GM10847 (cell line): Measurements from ENCODE around the gene PTGDS.

ENCODE experiments used
- POLR2A ChIP-seq: IDR thresholded peaks from 2 replicates; pipeline ENCODE4 v1.6.1; 2011; ENCODE audit not compliant: insufficient read length; ENCODE audit errors: extremely low read depth

Gene PTGDS

DNA sequence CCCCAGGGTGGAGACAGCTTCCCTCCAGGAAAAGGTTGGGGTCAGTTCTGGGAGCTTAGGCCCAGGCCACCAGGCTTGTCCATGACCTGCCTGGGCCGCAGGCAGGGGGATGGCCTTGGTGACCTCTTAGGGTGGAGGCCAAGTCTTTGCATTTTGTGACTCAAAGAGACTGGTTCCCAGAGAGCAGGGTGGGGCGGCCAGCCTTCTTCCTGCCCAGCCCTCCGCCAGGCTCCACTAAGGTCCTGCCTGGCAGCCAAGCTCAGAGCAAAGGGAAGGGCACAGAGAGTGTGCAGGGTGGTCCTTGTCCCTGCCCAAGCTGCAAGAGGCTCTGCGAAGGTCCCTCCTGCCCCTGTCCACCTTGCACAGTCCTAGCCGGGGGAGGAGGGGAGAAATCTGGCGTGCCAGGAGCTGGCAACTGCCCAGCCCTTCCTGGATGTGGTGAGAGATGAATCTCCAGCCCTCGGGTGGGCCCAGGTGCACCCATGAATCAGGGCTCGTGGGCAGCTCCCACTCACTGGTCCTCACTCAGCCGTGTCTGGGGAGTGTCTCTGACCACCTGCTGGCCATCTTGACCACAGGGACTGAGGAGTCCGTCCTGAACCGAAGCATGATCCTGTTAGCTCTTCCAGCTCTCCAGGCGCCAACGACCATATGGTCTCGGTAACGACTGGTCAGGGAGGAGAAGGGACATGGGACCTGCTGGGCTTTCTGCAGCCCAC is 2.3 kb upstream of the PTGDS start:
- TF ChIP-seq POLR2A = no peak

DNA sequence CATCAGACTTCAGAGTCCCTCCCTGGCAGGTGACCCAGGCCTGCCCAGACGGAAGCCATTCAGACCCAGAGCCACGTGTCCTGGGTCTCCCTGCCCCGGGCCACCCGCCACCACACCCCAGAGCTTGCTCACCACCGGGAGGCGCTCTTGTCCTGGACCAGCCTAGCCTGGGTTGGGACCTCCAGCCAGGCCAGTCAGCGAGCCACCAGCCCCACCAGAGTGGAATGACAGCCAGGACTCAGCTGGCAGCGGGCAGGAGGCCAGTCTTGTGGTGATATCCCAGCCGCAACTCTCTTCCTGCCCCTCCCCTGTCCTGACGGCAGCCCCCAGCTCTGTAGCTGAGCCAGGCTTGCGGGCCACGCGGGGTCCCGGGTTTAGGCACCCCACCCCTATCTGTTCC is 1.7 kb upstream of the PTGDS start:
- no peak for TF ChIP-seq POLR2A

DNA sequence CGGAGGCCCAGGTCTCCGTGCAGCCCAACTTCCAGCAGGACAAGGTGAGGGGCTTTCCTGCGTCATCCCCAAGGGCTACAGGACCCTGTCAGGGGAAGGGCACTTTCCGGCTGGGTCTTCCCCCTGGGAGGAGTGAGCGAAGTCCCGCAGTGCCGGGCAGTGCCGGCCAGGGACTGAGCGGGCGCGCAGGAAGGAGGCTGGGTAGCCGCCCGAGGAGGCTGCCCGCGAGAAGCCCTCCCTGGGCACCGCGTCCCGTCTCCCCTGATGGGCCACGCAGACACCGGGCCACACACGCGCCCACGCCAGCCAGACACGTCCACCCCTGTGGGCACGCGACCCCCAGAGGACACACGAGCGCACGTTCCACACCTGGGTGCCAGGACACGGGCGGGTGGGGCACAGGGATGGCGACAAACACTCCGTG is 357 bp downstream of the PTGDS start:
- TF ChIP-seq POLR2A = no peak

DNA sequence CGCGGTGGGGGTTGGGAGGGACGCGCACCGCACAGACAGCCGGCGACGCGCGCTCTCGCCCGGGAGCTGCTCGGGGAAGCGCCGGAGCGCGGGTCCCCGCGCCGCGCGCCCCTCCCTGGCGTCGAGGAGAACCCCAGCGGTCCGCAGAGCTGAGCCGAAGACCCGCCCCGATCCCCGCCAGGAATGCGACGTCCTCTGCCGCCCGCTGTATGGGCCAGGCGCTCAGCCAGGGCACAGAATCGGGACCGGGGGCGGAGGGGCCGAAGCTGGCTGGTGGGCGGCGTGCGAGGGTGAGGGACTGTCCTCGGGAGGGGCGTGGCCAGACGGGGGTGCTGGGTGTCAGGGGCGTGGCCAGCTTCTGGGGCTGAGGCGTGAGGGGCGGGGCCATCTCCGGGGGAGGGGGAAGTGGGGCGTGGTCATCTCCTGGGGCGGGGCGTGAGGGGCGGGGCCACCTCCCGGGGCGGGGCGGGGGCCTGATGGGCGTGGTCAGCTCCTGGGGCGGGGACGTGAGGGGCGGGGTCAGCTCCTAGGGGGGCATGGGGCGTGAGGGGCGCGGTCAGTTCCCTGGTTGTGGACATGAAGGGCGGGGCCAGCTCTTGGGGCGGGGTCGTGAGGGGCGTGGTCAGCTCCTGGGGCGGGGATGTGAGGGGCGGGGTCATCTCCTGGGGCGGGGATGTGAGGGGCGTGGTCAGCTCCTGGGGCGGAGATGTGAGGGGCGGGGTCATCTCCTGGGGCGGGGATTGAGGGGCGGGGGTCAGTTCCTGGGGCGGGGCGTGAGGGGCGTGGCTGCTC is 965 bp downstream of the PTGDS start:
- TF ChIP-seq POLR2A = no peak

DNA sequence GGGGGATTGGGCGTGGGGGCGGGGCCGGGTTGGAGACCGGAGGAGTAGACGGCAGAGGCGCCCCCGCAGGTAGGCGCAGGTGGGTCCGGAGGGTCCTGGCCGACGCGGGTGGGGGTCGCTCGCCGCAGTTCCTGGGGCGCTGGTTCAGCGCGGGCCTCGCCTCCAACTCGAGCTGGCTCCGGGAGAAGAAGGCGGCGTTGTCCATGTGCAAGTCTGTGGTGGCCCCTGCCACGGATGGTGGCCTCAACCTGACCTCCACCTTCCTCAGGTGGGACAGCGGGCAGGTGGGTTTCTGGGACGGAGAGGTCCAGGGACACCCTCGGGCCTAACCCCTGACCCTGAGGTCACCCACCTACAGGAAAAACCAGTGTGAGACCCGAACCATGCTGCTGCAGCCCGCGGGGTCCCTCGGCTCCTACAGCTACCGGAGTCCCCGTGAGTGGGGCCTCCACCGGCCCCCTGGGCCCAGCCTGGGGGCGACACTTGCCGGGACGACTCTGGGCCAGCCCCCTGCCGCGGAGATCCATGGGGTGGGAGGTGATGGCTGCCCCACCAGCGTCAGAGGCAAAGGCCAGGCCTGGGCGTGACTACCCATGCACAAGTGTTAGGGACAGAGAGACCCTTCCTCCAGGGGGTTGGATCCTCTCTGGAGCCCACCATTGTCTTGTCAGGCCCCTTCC is 1.7 kb downstream of the PTGDS start:
- TF ChIP-seq POLR2A = no peak

DNA sequence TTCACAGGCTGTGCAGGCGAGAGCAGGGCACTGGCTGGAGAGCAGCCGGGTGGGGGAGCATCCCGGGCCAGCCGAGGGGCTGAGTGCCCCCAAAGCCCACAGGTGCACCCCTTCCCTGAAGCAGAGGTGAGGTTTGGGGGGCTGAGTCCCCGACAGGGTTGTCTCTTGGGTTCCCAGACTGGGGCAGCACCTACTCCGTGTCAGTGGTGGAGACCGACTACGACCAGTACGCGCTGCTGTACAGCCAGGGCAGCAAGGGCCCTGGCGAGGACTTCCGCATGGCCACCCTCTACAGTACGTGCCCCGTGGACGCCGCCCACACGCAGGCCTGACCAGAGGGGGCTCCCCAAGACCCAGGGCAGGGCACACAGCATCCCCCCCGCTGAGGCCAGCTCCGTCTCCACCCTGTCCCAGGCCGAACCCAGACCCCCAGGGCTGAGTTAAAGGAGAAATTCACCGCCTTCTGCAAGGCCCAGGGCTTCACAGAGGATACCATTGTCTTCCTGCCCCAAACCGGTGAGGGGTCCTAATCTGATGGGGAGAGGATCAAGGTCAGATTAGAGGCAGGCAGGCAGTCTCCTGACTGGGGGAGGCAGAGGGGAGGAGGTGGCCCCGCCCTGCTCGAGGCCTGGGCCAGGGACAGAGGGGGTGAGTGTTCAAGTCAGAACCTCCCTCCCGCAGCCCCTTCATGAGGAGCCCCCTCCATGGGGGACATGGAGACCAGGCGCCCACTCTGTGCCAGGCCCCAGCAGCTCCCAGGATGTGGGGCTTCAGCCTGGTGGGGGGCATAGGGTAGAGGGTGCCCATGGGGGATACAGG is 2.7 kb downstream of the PTGDS start:
- TF ChIP-seq POLR2A = no peak

DNA sequence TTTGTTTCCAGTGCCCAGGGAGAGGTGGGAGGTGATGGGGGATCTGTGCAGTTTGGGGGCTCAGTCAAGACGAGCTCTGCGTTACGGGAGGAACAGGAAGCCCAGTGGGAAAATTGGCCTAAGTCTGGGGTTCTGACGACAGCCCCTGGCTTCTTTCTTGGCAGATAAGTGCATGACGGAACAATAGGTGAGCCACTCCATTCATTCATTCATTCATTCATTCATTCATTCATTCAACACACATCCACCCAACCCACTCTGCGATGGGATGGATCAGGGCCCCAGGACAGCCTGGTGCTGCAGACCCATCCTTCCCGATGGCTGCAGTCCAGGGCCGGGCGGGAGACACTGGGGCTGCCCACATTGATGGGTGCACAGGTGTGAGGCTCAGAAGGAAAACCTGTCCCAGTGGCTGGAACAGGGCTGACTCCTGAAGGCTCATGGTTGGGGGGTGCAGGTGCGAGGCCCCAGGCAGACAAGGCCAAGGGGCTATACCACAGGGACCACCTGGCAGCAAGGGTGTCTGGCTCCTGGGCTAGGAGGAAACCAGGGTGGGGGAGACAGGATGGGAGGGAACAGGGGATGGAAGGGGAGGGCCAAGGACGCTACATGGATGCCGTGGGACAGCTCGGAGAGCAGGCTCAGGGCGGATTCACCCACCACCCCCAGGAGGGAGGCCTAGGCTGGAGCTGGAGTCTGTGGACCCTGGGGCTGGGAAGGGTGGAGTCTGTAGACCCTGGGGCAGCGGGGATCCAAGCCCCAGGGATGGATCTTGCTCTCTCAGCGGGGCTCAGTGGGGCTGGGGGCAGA is 3.6 kb downstream of the PTGDS start:
- TF ChIP-seq POLR2A = no peak

DNA sequence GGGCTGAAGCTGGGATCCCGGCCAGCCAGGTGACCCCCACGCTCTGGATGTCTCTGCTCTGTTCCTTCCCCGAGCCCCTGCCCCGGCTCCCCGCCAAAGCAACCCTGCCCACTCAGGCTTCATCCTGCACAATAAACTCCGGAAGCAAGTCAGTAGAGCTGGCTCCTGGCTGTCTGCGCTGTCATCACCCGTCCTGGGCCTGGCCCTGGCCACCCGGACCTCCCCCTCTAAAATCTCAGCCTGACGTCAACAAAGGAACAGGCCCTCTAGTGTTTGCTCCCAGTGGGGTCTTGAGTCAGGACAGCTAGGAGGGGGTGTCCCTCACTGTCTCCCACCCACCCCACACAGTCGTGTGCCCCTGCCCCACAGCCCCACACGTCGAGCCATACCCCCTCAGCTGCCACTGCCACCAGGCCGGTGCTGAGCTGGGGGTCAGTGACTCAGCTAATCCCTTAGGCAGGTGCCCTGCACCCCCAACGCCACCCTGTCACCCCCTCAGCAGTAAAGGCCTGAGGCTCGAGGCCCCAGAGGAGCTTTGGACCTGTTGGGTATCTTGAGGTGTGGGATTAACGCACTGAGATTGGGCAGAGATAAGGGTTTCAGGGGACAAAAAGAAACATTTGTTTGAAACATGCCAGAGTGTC is 4.4 kb downstream of the PTGDS start:
- no peak for TF ChIP-seq POLR2A

DNA sequence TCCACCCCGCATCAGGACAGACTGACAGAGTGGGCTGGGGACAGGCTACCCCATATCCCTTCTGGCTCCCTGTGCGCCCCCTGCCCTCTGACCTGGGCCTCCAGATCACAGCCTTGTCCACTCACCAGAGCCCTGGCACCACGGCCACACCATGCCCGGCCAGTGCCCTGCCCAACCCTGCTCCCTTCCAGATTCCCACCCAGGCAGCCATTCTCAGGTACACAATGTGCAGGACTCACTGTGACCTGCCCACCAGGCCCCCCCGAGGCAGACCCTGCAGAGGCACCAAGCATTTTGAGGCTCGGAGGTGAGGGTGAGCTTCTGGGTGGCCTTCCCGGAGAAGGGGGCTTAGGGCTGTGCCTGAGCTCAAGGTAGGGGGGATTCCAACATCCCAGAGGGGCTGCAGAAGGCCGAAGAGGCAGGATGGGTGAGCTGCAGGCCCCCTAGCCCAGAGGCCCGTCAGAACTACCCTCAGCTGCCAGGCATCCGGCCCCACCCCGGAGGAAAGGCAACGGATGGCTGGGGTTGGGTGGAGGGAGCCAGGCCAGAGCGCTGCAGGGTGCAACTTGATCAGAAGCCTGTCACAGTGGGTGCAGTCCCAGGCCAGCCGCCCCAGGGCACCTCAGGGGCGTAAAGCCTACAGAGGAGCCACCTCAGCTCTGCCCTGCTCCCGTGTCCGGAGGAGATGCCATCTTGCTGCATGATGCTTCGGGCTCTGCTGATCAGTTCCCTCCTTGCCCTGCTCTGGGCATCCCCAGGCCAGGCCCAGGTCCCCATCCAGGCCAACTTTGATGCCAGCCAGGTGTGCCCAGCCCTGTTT is 5.1 kb downstream of the PTGDS start, which contains the start of gene LCNL1:
Gene LCNL1 (plus strand): TSS at position 762 of the 820 bp plus-strand sequence. CDS start 594 bp downstream, outside the sequence.
- TF ChIP-seq POLR2A = no peak

DNA sequence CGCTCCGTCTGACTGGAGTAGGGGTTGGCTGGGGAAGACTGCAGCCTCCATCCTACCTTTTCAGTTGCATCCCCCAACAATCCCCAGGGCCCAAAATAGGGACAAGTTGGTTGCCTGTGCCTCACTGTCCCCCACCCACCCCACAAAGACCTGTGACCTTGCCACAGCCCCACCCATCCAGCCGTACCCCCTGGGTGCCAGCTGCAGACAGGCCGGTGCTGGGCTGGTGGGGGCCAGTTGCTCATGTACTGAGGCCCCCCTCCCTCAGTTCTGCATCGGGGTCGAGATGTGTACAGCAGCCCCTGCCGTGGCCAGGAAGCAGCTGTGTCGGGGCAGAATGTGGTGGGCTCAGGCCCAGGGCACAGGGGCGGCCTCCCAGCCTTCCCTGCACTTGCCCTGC is 5.9 kb downstream of the PTGDS start:
- no peak for TF ChIP-seq POLR2A

DNA sequence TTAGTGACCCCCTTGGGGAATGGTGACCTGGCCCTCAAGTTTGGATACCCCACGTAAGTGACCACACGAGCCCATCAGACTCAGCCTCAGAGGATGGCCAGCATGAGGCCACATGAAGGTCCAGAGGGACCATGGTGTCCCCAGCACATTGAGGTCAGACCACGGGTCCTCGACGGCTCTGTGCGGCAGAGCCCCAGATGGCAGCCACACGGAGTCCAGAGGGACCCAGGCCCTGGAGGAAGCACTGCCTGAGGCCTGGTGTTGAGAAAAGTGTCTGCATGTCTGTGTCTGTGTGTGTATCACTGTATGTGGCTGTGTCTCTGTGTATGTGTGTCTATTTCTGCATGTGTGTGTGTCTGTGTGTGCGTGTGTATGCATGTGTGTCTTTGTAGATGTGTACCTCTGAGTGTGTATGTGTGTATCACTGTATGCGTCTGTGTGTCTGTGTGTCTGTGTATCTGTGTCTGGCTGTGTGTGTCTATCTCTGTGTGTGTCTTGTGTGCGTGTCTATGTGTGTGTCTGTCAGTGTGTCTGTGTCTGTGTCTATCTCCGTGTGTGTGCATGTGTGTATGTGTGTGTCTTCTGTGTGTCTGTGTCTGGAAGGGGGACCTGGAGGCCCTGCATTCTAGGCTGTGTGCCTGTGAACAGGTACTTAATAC is 6.5 kb downstream of the PTGDS start:
- TF ChIP-seq POLR2A = no peak

DNA sequence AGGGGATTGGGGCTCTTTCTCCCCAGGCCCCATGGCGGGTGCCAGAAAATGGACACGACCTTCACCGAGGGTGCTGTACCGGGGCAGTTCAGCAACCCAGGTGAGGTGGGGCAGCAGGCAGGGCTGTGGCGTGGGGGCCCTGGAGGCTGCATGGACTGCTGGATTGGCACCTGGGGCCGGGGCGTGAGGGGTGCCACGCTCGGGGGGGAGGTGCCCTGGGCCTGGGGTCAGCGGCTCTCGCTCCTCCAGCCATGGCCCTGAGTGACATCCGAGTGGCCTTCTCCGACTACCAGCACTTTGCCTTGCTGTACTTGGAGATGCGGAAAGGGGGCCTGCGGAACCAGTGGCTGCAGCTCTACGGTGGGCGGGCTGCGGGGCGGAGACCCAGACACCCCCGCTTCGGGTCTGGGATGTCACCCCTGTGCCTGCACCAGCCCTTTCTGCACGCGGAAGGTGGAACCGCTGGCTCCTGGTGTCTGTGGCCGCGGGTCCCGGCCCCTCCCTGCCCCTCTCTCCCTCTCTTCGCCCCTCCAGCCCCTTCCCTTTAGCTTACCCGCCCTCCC is 7.2 kb downstream of the PTGDS start:
- no peak for TF ChIP-seq POLR2A
